CD8-positive, alpha-beta memory T cell (primary cell): Measurements from ENCODE around the gene PLEKHA6. TPM values are rescaled to one million over a fixed set of nuclear protein-coding genes. Genes with fewer than 3 reads are reported as not detected.

ENCODE experiments used
- CTCF ChIA-PET: fragments of 350-600 bp; sonication (Branson Sonifier 250); formaldehyde crosslinking; loops from one replicate; lab custom pipeline; 2021; ENCODE audit warnings: antibody characterized with exemption; lab: Charles Lee
- POLR2A ChIA-PET: fragments of 350-600 bp; sonication (Branson Sonifier 250); formaldehyde crosslinking; loops from one replicate; lab custom pipeline; 2021; ENCODE audit warnings: antibody characterized with exemption; lab: Charles Lee
- DNase-seq, 5 donors: peaks; one replicate each; pipeline versions ENCODE4 v3.0.0 to v3.0.0-alpha.2; 2020 to 2022; ENCODE audit warnings: mixed read lengths in 1 of 5
- H3K27ac ChIP-seq: one replicate; pipeline ENCODE4 v1.7.0; 2013; ENCODE audit warnings: low read depth, mild to moderate bottlenecking, low read length, moderate library complexity
- H3K27me3 ChIP-seq: 2 replicates; pipeline ENCODE4 v1.7.0; 2013; ENCODE audit warnings: low read length, mild to moderate bottlenecking; ENCODE audit not compliant: insufficient read depth, poor library complexity, severe bottlenecking
- H3K36me3 ChIP-seq: 2 replicates; pipeline ENCODE4 v1.7.0; 2013; ENCODE audit warnings: mild to moderate bottlenecking, low read length, moderate library complexity; ENCODE audit not compliant: insufficient read depth
- H3K4me1 ChIP-seq: 2 replicates; pipeline ENCODE4 v1.7.0; 2013; ENCODE audit warnings: mild to moderate bottlenecking, low read length, moderate library complexity; ENCODE audit not compliant: insufficient read depth
- H3K4me3 ChIP-seq: 2 replicates; pipeline ENCODE4 v1.7.0; 2013; ENCODE audit warnings: mild to moderate bottlenecking, low read length
- H3K9me3 ChIP-seq: 2 replicates; pipeline ENCODE4 v1.7.0; 2013; ENCODE audit warnings: mild to moderate bottlenecking, low read length
- H3K27ac Mint-ChIP-seq, 8 donors: one replicate each; pipeline ENCODE4 v1.8.0; 2020 to 2021; ENCODE audit warnings: mixed read lengths in 8 of 8, mild to moderate bottlenecking in 6 of 8, inconsistent platforms in 3 of 8, moderate library complexity in 3 of 8
- H3K27me3 Mint-ChIP-seq, 2 donors: one replicate each; pipeline ENCODE4 v1.8.0; 2020 to 2021; ENCODE audit warnings: mixed read lengths in 2 of 2, mild to moderate bottlenecking in 1 of 2, moderate library complexity in 1 of 2
- H3K36me3 Mint-ChIP-seq, 3 donors: one replicate each; pipeline ENCODE4 v1.8.0; 2020 to 2021; ENCODE audit warnings: mixed read lengths in 3 of 3, inconsistent platforms in 1 of 3, mild to moderate bottlenecking in 1 of 3
- H3K4me1 Mint-ChIP-seq, 3 donors: one replicate each; pipeline ENCODE4 v1.8.0; 2020 to 2021; ENCODE audit warnings: mixed read lengths in 3 of 3, inconsistent platforms in 1 of 3, mild to moderate bottlenecking in 1 of 3
- H3K4me3 Mint-ChIP-seq, 7 donors: one replicate each; pipeline ENCODE4 v1.8.0; 2020 to 2021; ENCODE audit warnings: mixed read lengths in 7 of 7, mild to moderate bottlenecking in 6 of 7, moderate library complexity in 4 of 7, inconsistent platforms in 2 of 7
- H3K9me3 Mint-ChIP-seq, 5 donors: one replicate each; pipeline ENCODE4 v1.8.0; 2020 to 2022; ENCODE audit warnings: mixed read lengths in 5 of 5, mild to moderate bottlenecking in 3 of 5, moderate library complexity in 2 of 5, inconsistent platforms in 1 of 5
- polyA plus RNA-seq: library from polyadenylated mRNA; unstranded; fragments of 300-500 nt; fragmentation: Illumina TruSeq; gene quantifications from one replicate; pipeline ENCODE4 v1.2.3, GENCODE V29; 2021
- total RNA-seq, 2 experiments: library from RNA; stranded (reverse); gene quantifications; one replicate each; pipeline ENCODE4 v1.2.3, GENCODE V29; 2021

Gene PLEKHA6
- total and polyA plus RNA-seq, 3 experiments from 2014 or later, result 0.09 to 0.13 TPM; not detected in 1

GRCh38 chr1:204321665-204322064 lies 38.1 kb downstream of the PLEKHA6 start:
- H3K4me3 Mint-ChIP-seq, result no peak overlapping the region
- Histone ChIP-seq H3K9me3 (no peaks in the 10 kb centered on the region), H3K4me1 (no peaks in the 10 kb centered on the region), H3K4me3 (no peak overlapping the region), H3K27me3 (no peaks in the 10 kb centered on the region), H3K36me3 (no peaks in the 10 kb centered on the region), H3K27ac (no peak overlapping the region)
- no peak for DNase-seq
- peaks cover 3 to 8% of the 10 kb centered on the region in 2 donors for H3K27me3 Mint-ChIP-seq
- ChIA-PET POLR2A (no interaction called here), CTCF (no interaction called here)
- H3K4me1 Mint-ChIP-seq, result no peaks in the 10 kb centered on the region
- H3K27ac Mint-ChIP-seq, result no peak overlapping the region
- H3K36me3 Mint-ChIP-seq, result no peaks in the 10 kb centered on the region
- H3K9me3 Mint-ChIP-seq, result no peaks in the 10 kb centered on the region

- no peak overlapping the region for H3K27ac Mint-ChIP-seq
- H3K4me1 ChIP-seq, result no peaks in the 10 kb centered on the region
- CTCF ChIA-PET, result no interaction called here
- H3K9me3 Mint-ChIP-seq, result no peaks in the 10 kb centered on the region
- H3K9me3 ChIP-seq, result no peaks in the 10 kb centered on the region
- DNase-seq, result no peak
- H3K36me3 Mint-ChIP-seq, result no peaks in the 10 kb centered on the region
- no peaks in the 10 kb centered on the region for H3K27me3 ChIP-seq
- H3K4me1 Mint-ChIP-seq, result no peaks in the 10 kb centered on the region
- H3K27ac ChIP-seq, result no peak overlapping the region
- no peak overlapping the region for H3K4me3 ChIP-seq
- no peak overlapping the region for H3K4me3 Mint-ChIP-seq
- POLR2A ChIA-PET, result no interaction called here
- peaks cover 1 to 3% of the 10 kb centered on the region in 2 donors for H3K27me3 Mint-ChIP-seq
- H3K36me3 ChIP-seq, result no peaks in the 10 kb centered on the region
Observed at GRCh38 chr1:204321051-204321450, 38.7 kb downstream of the PLEKHA6 start.

GRCh38 chr1:204320382-204320804 lies 39.3 kb downstream of the PLEKHA6 start:
- H3K4me3 ChIP-seq, result no peak overlapping the region
- no peaks in the 10 kb centered on the region for H3K4me1 ChIP-seq
- DNase-seq, result no peak
- no peaks in the 10 kb centered on the region for H3K9me3 ChIP-seq
- no peaks in the 10 kb centered on the region for H3K36me3 Mint-ChIP-seq
- H3K27me3 ChIP-seq, result no peaks in the 10 kb centered on the region
- no peaks in the 10 kb centered on the region for H3K36me3 ChIP-seq
- ChIA-PET CTCF (no interaction called here), POLR2A (no interaction called here)
- H3K9me3 Mint-ChIP-seq, result no peaks in the 10 kb centered on the region
- H3K4me3 Mint-ChIP-seq, result no peak overlapping the region
- H3K4me1 Mint-ChIP-seq, result no peaks in the 10 kb centered on the region
- H3K27ac Mint-ChIP-seq, result no peak overlapping the region
- H3K27ac ChIP-seq, result no peak overlapping the region
- peaks cover 0 to 3% of the 10 kb centered on the region in 2 donors for H3K27me3 Mint-ChIP-seq

GRCh38 chr1:204319462-204319861 lies 40.3 kb downstream of the PLEKHA6 start:
- Mint-ChIP-seq H3K36me3 (no peaks in the 10 kb centered on the region), H3K27ac (no peak overlapping the region), H3K9me3 (no peaks in the 10 kb centered on the region), H3K27me3 (peaks cover 0 to 3% of the 10 kb centered on the region in 2 donors), H3K4me1 (no peaks in the 10 kb centered on the region), H3K4me3 (no peak overlapping the region)
- ChIA-PET POLR2A (no interaction called here), CTCF (no interaction called here)
- no peaks in the 10 kb centered on the region for H3K36me3 ChIP-seq
- no peak overlapping the region for H3K27ac ChIP-seq
- no peak overlapping the region for H3K4me3 ChIP-seq
- no peaks in the 10 kb centered on the region for H3K9me3 ChIP-seq
- no peaks in the 10 kb centered on the region for H3K4me1 ChIP-seq
- DNase-seq, result no peak
- no peaks in the 10 kb centered on the region for H3K27me3 ChIP-seq

- ChIA-PET POLR2A (no interaction called here), CTCF (no interaction called here)
- no peak overlapping the region for H3K4me3 ChIP-seq
- DNase-seq, result no peak
- no peak overlapping the region for H3K27ac Mint-ChIP-seq
- no peak overlapping the region for H3K27ac ChIP-seq
- H3K36me3 Mint-ChIP-seq, result no peaks in the 10 kb centered on the region
- no peaks in the 10 kb centered on the region for H3K4me1 ChIP-seq
- H3K27me3 ChIP-seq, result no peaks in the 10 kb centered on the region
- H3K4me1 Mint-ChIP-seq, result no peaks in the 10 kb centered on the region
- no peaks in the 10 kb centered on the region for H3K36me3 ChIP-seq
- H3K4me3 Mint-ChIP-seq, result no peak overlapping the region
- H3K9me3 ChIP-seq, result no peaks in the 10 kb centered on the region
- H3K27me3 Mint-ChIP-seq, result peaks cover 0 to 3% of the 10 kb centered on the region in 2 donors
- no peaks in the 10 kb centered on the region for H3K9me3 Mint-ChIP-seq
Observed at GRCh38 chr1:204319027-204319426, 40.7 kb downstream of the PLEKHA6 start.

- Mint-ChIP-seq H3K4me1 (no peaks in the 10 kb centered on the region), H3K36me3 (no peaks in the 10 kb centered on the region), H3K4me3 (no peak overlapping the region), H3K27me3 (peaks cover 3 to 4% of the 10 kb centered on the region in 2 donors), H3K27ac (no peak overlapping the region), H3K9me3 (no peaks in the 10 kb centered on the region)
- POLR2A ChIA-PET, result no interaction called here
- no peaks in the 10 kb centered on the region for H3K4me1 ChIP-seq
- no peak overlapping the region for H3K27ac ChIP-seq
- DNase-seq, result no peak
- H3K4me3 ChIP-seq, result no peak overlapping the region
- CTCF ChIA-PET, result no interaction called here
- H3K27me3 ChIP-seq, result no peaks in the 10 kb centered on the region
- H3K9me3 ChIP-seq, result no peaks in the 10 kb centered on the region
- H3K36me3 ChIP-seq, result no peaks in the 10 kb centered on the region
Observed at GRCh38 chr1:204318324-204318723, 41.4 kb downstream of the PLEKHA6 start.

- ChIA-PET POLR2A (no interaction called here), CTCF (no interaction called here)
- Histone ChIP-seq H3K9me3 (no peaks in the 10 kb centered on the region), H3K4me1 (no peaks in the 10 kb centered on the region), H3K27me3 (no peaks in the 10 kb centered on the region), H3K36me3 (no peaks in the 10 kb centered on the region), H3K4me3 (no peak overlapping the region), H3K27ac (no peak overlapping the region)
- Mint-ChIP-seq H3K27ac (no peak overlapping the region), H3K9me3 (no peaks in the 10 kb centered on the region), H3K4me3 (no peak overlapping the region), H3K27me3 (peaks cover 3 to 7% of the 10 kb centered on the region in 2 donors), H3K36me3 (peaks cover 0 to 1% (median 0%) of the 10 kb centered on the region in 3 donors), H3K4me1 (no peaks in the 10 kb centered on the region)
- DNase-seq, result no peak
Observed at GRCh38 chr1:204317170-204317569, 42.6 kb downstream of the PLEKHA6 start.

GRCh38 chr1:204316164-204316563 lies 43.6 kb downstream of the PLEKHA6 start:
- H3K36me3 Mint-ChIP-seq, result peaks cover 0 to 1% (median 0%) of the 10 kb centered on the region in 3 donors
- POLR2A ChIA-PET, result no interaction called here
- Histone ChIP-seq H3K4me3 (no peak overlapping the region), H3K9me3 (no peaks in the 10 kb centered on the region), H3K4me1 (no peaks in the 10 kb centered on the region), H3K36me3 (no peaks in the 10 kb centered on the region), H3K27me3 (no peaks in the 10 kb centered on the region), H3K27ac (no peak overlapping the region)
- no peak overlapping the region for H3K27ac Mint-ChIP-seq
- H3K9me3 Mint-ChIP-seq, result no peaks in the 10 kb centered on the region
- CTCF ChIA-PET, result interaction anchor here (0.9 kb wide), 1 partner anchor 29 kb away, joined by 3 read pairs; no protein-coding TSS in a partner anchor
- no peak for DNase-seq
- no peaks in the 10 kb centered on the region for H3K4me1 Mint-ChIP-seq
- no peak overlapping the region for H3K4me3 Mint-ChIP-seq
- peaks cover 1 to 13% of the 10 kb centered on the region in 2 donors for H3K27me3 Mint-ChIP-seq
